ENCODE measurements around the gene SOCS1. TPM values are rescaled to one million over a fixed set of nuclear protein-coding genes. Genes with fewer than 3 reads are reported as not detected.

SOCS1 gene
- total and polyA plus RNA-seq, 2 of the 4 experiments (the other 2 are of a cell fraction), result 2.0 to 22.0 TPM

DNA sequence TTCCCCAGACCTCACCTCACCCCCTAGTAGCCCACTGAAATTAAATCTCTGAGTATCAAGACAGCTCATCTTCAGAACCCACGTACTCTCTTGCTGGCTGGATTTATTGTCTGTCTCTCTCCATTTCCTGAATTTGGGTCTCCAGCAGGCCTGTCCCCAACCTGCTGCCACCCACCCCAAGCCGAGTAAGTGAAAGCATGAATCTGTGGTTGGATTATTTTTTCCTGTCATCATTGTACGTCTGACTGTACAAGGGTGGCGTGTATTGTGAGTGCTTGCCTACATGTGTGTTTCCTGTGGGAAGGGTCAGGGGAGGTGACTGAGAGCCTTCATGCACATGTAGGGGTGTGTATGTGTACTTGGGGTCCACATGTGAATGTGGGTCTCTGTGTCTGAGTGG is 7.7 kb upstream of the SOCS1 start:
- intact Hi-C loops (cut with micrococcal nuclease) (no loop called here), in situ Hi-C loops (cut with MboI; ENCODE audit: low sequenced_read_pairs) (loop anchor here (5.0 kb wide), 1 partner anchor 44 kb away; no protein-coding TSS in a partner anchor), dilution Hi-C loops (cut with HindIII; ENCODE audit: low sequenced_read_pairs, unreplicated experiment) (no loop called here)
- Histone ChIP-seq H2AK9ac (replicated peaks; ENCODE audit: low read depth, low read length, poor library complexity) (no peak overlapping the region), H2BK120ac (ENCODE audit: low read depth, low read length) (no peak overlapping the region), H3K4ac (ENCODE audit: low read depth, low read length) (no peak overlapping the region), H3K27ac (ENCODE audit: insufficient read depth, low read length) (no peak overlapping the region), H3K9ac (ENCODE audit: low read depth, low read length) (no peak overlapping the region), H3K56ac (ENCODE audit: extremely low read depth, insufficient read depth, low read length) (no peak overlapping the region), H2BK15ac (ENCODE audit: low read depth, low read length) (no peak overlapping the region), H3K23ac (ENCODE audit: low read depth, low read length) (no peak overlapping the region), H3K9me3 (ENCODE audit: control insufficient read depth, insufficient read depth, low read length) (no peaks in the 10 kb centered on the region), H3K4me1 (ENCODE audit: control insufficient read depth, insufficient read depth, low read length) (peaks cover 4% of the 10 kb centered on the region; the same call in 1 of the 2 replicates), H3K4me2 (ENCODE audit: low read depth, low read length) (no peak overlapping the region), H4K8ac (ENCODE audit: low read depth in 2 of 2, low read length in 2 of 2) (no peak overlapping the region), H3K18ac (ENCODE audit: low read depth, low read length) (no peak overlapping the region), H3K4me3 (ENCODE audit: insufficient read depth, low read depth, low read length) (no peak overlapping the region), H2BK20ac (ENCODE audit: low read depth, low read length) (no peak overlapping the region), H2AK5ac (ENCODE audit: low read depth, low read length) (0 out of 2 replicates have a peak overlapping the region, but pooled peaks have one; percentile 7), H2BK5ac (ENCODE audit: low read depth, low read length, poor library complexity, severe bottlenecking) (no peak overlapping the region), H4K91ac (ENCODE audit: insufficient read depth, low read depth, low read length) (no peak overlapping the region), H3K9me1 (ENCODE audit: insufficient read depth, low read length) (no peaks in the 10 kb centered on the region), H4K20me1 (ENCODE audit: insufficient read depth, low read length) (no peaks in the 10 kb centered on the region), H3K36me3 (ENCODE audit: control insufficient read depth, insufficient read depth, low read length) (no peaks in the 10 kb centered on the region), H2AFZ (replicated peaks; ENCODE audit: low read length, poor library complexity) (peak overlapping the region; percentile 13), H4K5ac (ENCODE audit: low read depth, low read length) (no peak overlapping the region), H3K14ac (replicated peaks; ENCODE audit: low read depth, low read length) (no peak overlapping the region), H3K27me3 (ENCODE audit: control insufficient read depth, insufficient read depth, low read length) (peaks cover 14% of the 10 kb centered on the region), H3K79me1 (ENCODE audit: low read depth in 1 of 2, low read length in 2 of 2) (no peaks in the 10 kb centered on the region)
- ChIA-PET POLR2A (ENCODE audit: unreplicated experiment) (no interaction called here), CTCF (no interaction called here)
- WGBS, 2 experiments (ENCODE audit: extremely low coverage in 2 of 2, insufficient read length in 1 of 2), result 83% methylated on average over 2 of the region's 4 CpGs; no CpG with 5 or more reads in 1 of the 2 experiments
- no peak for DNase-seq
- no TSS peak for BruUV-seq (replicated peaks)
- no peak for ATAC-seq (ENCODE audit: low read depth)
- TF ChIP-seq FOS (IDR thresholded peaks at IDR 0.05; ENCODE audit: low read depth, low read length), result no peak
- TF ChIP-seq POLR2A (IDR thresholded peaks at IDR 0.05; ENCODE audit: low read depth, low read length), result no peak
- TF ChIP-seq NFE2L2 (IDR thresholded peaks at IDR 0.05; ENCODE audit: low read depth, low read length), result no peak
- no peak for TF ChIP-seq CEBPB (IDR thresholded peaks at IDR 0.05; ENCODE audit: low read depth, low read length)
- no peak for TF ChIP-seq CHD1 (IDR thresholded peaks at IDR 0.05; ENCODE audit: low read depth, low read length)
- TF ChIP-seq MXI1 (IDR thresholded peaks at IDR 0.05; ENCODE audit: borderline replicate concordance, low read depth, low read length), result no peak
- no peak for TF ChIP-seq RAD21 (IDR thresholded peaks at IDR 0.05; ENCODE audit: low read length)
- TF ChIP-seq, protein P1, sequence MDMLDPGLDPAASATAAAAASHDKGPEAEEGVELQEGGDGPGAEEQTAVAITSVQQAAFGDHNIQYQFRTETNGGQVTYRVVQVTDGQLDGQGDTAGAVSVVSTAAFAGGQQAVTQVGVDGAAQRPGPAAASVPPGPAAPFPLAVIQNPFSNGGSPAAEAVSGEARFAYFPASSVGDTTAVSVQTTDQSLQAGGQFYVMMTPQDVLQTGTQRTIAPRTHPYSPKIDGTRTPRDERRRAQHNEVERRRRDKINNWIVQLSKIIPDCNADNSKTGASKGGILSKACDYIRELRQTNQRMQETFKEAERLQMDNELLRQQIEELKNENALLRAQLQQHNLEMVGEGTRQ (IDR thresholded peaks at IDR 0.05; ENCODE audit: low read depth, low read length), result no peak
- TF ChIP-seq, protein P2, sequence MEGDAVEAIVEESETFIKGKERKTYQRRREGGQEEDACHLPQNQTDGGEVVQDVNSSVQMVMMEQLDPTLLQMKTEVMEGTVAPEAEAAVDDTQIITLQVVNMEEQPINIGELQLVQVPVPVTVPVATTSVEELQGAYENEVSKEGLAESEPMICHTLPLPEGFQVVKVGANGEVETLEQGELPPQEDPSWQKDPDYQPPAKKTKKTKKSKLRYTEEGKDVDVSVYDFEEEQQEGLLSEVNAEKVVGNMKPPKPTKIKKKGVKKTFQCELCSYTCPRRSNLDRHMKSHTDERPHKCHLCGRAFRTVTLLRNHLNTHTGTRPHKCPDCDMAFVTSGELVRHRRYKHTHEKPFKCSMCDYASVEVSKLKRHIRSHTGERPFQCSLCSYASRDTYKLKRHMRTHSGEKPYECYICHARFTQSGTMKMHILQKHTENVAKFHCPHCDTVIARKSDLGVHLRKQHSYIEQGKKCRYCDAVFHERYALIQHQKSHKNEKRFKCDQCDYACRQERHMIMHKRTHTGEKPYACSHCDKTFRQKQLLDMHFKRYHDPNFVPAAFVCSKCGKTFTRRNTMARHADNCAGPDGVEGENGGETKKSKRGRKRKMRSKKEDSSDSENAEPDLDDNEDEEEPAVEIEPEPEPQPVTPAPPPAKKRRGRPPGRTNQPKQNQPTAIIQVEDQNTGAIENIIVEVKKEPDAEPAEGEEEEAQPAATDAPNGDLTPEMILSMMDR (conservative IDR thresholded peaks at IDR 0.05; ENCODE audit: low read depth, low read length), result no peak
- no peak for TF ChIP-seq MAFK (IDR thresholded peaks at IDR 0.05; ENCODE audit: low read depth, low read length)
- no peak for TF ChIP-seq RCOR1 (IDR thresholded peaks at IDR 0.05; ENCODE audit: insufficient replicate concordance, low read length)
- TF ChIP-seq RFX5 (IDR thresholded peaks at IDR 0.05; ENCODE audit: low read depth, low read length), result no peak
- TF ChIP-seq BHLHE40 (IDR thresholded peaks at IDR 0.05; ENCODE audit: low read depth, low read length), result no peak
- TF ChIP-seq, protein P3, sequence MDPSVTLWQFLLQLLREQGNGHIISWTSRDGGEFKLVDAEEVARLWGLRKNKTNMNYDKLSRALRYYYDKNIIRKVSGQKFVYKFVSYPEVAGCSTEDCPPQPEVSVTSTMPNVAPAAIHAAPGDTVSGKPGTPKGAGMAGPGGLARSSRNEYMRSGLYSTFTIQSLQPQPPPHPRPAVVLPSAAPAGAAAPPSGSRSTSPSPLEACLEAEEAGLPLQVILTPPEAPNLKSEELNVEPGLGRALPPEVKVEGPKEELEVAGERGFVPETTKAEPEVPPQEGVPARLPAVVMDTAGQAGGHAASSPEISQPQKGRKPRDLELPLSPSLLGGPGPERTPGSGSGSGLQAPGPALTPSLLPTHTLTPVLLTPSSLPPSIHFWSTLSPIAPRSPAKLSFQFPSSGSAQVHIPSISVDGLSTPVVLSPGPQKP (IDR thresholded peaks at IDR 0.05; ENCODE audit: borderline replicate concordance, low read depth, low read length), result no peak
- TF ChIP-seq MAZ (IDR thresholded peaks at IDR 0.05; ENCODE audit: borderline replicate concordance, low read depth, low read length), result no peak
- TF ChIP-seq SMC3 (IDR thresholded peaks at IDR 0.05; ENCODE audit: low read depth, low read length), result no peak

All from IMR-90 (cell line).